Neural cell (in vitro differentiated cells): ENCODE data around the gene MGME1. TPM values are rescaled to one million over a fixed set of nuclear protein-coding genes. Genes with fewer than 3 reads are reported as not detected.
"Not testable (repeated sequence)": the region's sequence is repeated elsewhere in the genome, so short reads cannot be mapped to it uniquely, and the experiment has no call there.

ENCODE experiments used
- H2AFZ ChIP-seq: fragments of 200-600, 300-800 bp; sonication (generic), shearing (Covaris generic); 2 replicates; pipeline ENCODE4 v1.6.0; 2014; ENCODE audit warnings: low read depth, mild to moderate bottlenecking, antibody characterized with exemption, low read length, moderate library complexity
- H3F3A ChIP-seq: fragments of 200-600 bp; shearing (Covaris generic); 2 replicates; pipeline ENCODE4 v1.6.1; 2016; ENCODE audit warnings: mild to moderate bottlenecking, moderate library complexity, mixed read lengths, antibody characterized with exemption, low read length; ENCODE audit not compliant: insufficient read depth, poor library complexity, severe bottlenecking
- H3K27ac ChIP-seq: fragments of 200-600, 300-800 bp; sonication (generic), shearing (Covaris generic); 2 replicates; pipeline ENCODE4 v1.5.1; 2014; ENCODE audit warnings: mild to moderate bottlenecking, low read length, moderate library complexity
- H3K27me3 ChIP-seq: fragments of 300-800, 200-600 bp; sonication (generic), shearing (Covaris generic); 2 replicates; pipeline ENCODE4 v1.6.0; 2014; ENCODE audit warnings: mild to moderate bottlenecking, low read depth, low read length, moderate library complexity; ENCODE audit not compliant: insufficient read depth
- H3K36me3 ChIP-seq: fragments of 300-800, 200-600 bp; sonication (generic), shearing (Covaris generic); 2 replicates; pipeline ENCODE4 v1.5.1; 2014; ENCODE audit warnings: mild to moderate bottlenecking, antibody characterized with exemption, low read length, moderate library complexity; ENCODE audit not compliant: insufficient read depth
- H3K4me2 ChIP-seq: fragments of 300-800, 200-600 bp; sonication (generic), shearing (Covaris generic); 2 replicates; pipeline ENCODE4 v1.6.0; 2014; ENCODE audit warnings: mild to moderate bottlenecking, low read length
- H3K4me3 ChIP-seq: fragments of 300-800, 200-600 bp; sonication (generic), shearing (Covaris generic); 2 replicates; pipeline ENCODE4 v1.5.1; 2014; ENCODE audit warnings: mild to moderate bottlenecking, low read length, moderate library complexity
- H3K79me2 ChIP-seq: fragments of 200-600 bp; shearing (Covaris generic); replicated peaks from 2 replicates; pipeline ENCODE4 v1.6.0; 2014; ENCODE audit warnings: mild to moderate bottlenecking, low read length, moderate library complexity; ENCODE audit not compliant: insufficient read depth
- H3K9ac ChIP-seq: fragments of 300-800, 200-600 bp; sonication (generic), shearing (Covaris generic); 2 replicates; pipeline ENCODE4 v1.6.1; 2016; ENCODE audit warnings: mild to moderate bottlenecking, low read length, mixed read lengths
- H3K9me2 ChIP-seq: fragments of 200-600 bp; shearing (Covaris generic); 2 replicates; pipeline ENCODE4 v1.6.1; 2016; ENCODE audit warnings: mild to moderate bottlenecking, low read length, mixed read lengths; ENCODE audit not compliant: insufficient read depth
- H3K9me3 ChIP-seq: fragments of 200-600, 300-800 bp; sonication (generic), shearing (Covaris generic); 2 replicates; pipeline ENCODE4 v1.6.1; 2016; ENCODE audit warnings: mild to moderate bottlenecking, mixed run types, low read length, moderate library complexity, mixed read lengths
- H4K20me1 ChIP-seq: fragments of 200-600 bp; shearing (Covaris generic); 2 replicates; pipeline ENCODE4 v1.6.1; 2016; ENCODE audit warnings: mild to moderate bottlenecking, mixed run types; ENCODE audit not compliant: insufficient read depth
- CTCF ChIP-seq: fragments of 450-650 bp; IDR thresholded peaks from 2 replicates; pipeline ENCODE4 v1.5.1; 2014; ENCODE audit warnings: antibody characterized with exemption, mild to moderate bottlenecking, moderate library complexity; ENCODE audit not compliant: poor library complexity, severe bottlenecking
- EP300 ChIP-seq: fragments of 450-650 bp; conservative IDR thresholded peaks from 2 replicates; pipeline ENCODE4 v1.6.1; 2014; ENCODE audit warnings: antibody characterized with exemption, mild to moderate bottlenecking, moderate library complexity; ENCODE audit not compliant: poor library complexity, severe bottlenecking
- EZH2 ChIP-seq: fragments of 200-600, 300-800 bp; shearing (Covaris generic), sonication (generic); IDR thresholded peaks from 2 replicates; pipeline ENCODE4 v1.6.1; 2014; ENCODE audit warnings: antibody characterized with exemption, low read length, borderline replicate concordance, mild to moderate bottlenecking; ENCODE audit not compliant: insufficient read depth, poor library complexity, severe bottlenecking
- MXI1 ChIP-seq: fragments of 450-650 bp; conservative IDR thresholded peaks from 2 replicates; pipeline ENCODE4 v1.6.1; 2014; ENCODE audit warnings: antibody characterized with exemption, mild to moderate bottlenecking; ENCODE audit not compliant: poor library complexity, severe bottlenecking
- POLR2AphosphoS5 ChIP-seq: IDR thresholded peaks from 2 replicates; pipeline ENCODE4 v1.6.1; 2012
- RAD21 ChIP-seq: fragments of 450-650 bp; conservative IDR thresholded peaks from 2 replicates; pipeline ENCODE4 v1.6.1; 2014; ENCODE audit warnings: antibody characterized with exemption, mild to moderate bottlenecking, moderate library complexity
- SMC3 ChIP-seq: fragments of 450-650 bp; conservative IDR thresholded peaks from 2 replicates; pipeline ENCODE4 v1.6.1; 2014; ENCODE audit warnings: antibody characterized with exemption, mild to moderate bottlenecking, moderate library complexity; ENCODE audit not compliant: poor library complexity
- TAF1 ChIP-seq: IDR thresholded peaks from 2 replicates; pipeline ENCODE4 v1.6.1; 2012; ENCODE audit warnings: low read depth
- polyA plus RNA-seq: library from polyadenylated mRNA; depleted of rRNA; stranded (reverse); fragments of >200 nt; gene quantifications from 2 replicates; pipeline ENCODE4 v1.2.3, GENCODE V29; 2014
- TF ChIP-seq, protein P1 (sequence below): IDR thresholded peaks from 2 replicates; pipeline ENCODE4 v1.6.1; 2012; ENCODE audit warnings: borderline replicate concordance

Gene MGME1
- polyA plus RNA-seq, 1 donor from 2014 or later, result 7.0 TPM

DNA sequence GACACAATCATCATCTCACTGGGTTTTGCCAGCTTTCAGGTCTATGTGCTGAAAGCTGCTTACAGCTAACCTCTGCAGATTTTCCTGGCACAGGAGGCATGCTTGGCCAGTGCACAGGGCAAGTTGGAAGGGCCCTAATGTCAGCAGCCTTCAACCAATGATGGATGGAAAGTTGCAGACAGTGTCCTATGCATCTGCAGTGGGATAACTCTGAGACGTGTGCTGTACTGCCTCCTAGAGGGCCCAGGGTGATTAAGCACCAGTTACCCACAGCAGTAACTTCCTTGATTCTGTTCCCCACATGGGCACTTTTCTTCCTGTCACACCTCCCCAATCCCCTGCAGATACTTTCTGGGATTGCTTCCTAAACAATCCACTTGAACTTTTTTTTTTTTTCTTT lies 50.2 kb downstream of the MGME1 start:
- Histone ChIP-seq H3K36me3 (no peaks in the 10 kb centered on the region), H3K27ac (no peak overlapping the region)

GRCh38 chr20:18020931-18021330 lies 52.1 kb downstream of the MGME1 start:
- no peaks in the 10 kb centered on the region for H3K36me3 ChIP-seq
- H3K9me3 ChIP-seq, result no peaks in the 10 kb centered on the region

More for the DNA sequence above, 50.2 kb downstream of the MGME1 start:
- H3K4me3 ChIP-seq, result no peak overlapping the region
- H3K9me3 ChIP-seq, result no peaks in the 10 kb centered on the region
- H3F3A ChIP-seq, result no peaks in the 10 kb centered on the region
- TF ChIP-seq CTCF, result no peak
- TF ChIP-seq MXI1, result no peak
- H3K9ac ChIP-seq, result no peak overlapping the region
- H3K4me2 ChIP-seq, result no peak overlapping the region
- H2AFZ ChIP-seq, result no peak overlapping the region
- no peaks in the 10 kb centered on the region for H3K27me3 ChIP-seq
- H4K20me1 ChIP-seq, result no peaks in the 10 kb centered on the region
- H3K79me2 ChIP-seq, result no peaks in the 10 kb centered on the region
- no peaks in the 10 kb centered on the region for H3K9me2 ChIP-seq

DNA sequence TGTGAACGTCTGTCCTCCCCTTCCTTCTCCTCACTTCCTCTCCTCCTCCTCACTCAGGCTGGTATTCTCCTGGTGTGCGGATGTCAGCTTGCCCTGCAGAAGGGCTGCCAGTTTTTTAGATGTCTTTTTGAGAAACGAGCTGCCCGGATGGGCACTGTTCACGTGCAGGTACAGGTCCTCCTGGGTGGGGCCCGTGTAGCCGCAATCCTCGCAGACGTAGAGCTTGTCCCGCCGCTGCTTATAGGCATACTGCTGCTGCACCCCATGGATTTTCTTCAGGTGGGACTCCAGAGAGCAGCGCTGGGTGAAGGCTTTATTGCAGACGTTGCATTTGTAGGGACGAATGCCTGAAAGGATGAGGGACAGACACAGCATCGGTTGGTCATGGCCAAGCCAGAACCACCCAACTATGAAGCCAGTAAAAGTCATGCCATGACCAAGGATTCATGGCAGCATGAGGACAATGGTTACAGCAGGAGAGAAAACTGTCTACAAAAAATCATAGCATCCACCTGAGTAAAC lies 55.8 kb downstream of the MGME1 start:
- no peak overlapping the region for H3K27ac ChIP-seq
- no peaks in the 10 kb centered on the region for H3F3A ChIP-seq
- no peaks in the 10 kb centered on the region for H3K9me3 ChIP-seq
- no peaks in the 10 kb centered on the region for H3K9me2 ChIP-seq
- H2AFZ ChIP-seq, result no peak overlapping the region
- no peaks in the 10 kb centered on the region for H3K36me3 ChIP-seq
- no peaks in the 10 kb centered on the region for H4K20me1 ChIP-seq
- H3K79me2 ChIP-seq, result no peaks in the 10 kb centered on the region
- no peak overlapping the region for H3K4me3 ChIP-seq
- no peak overlapping the region for H3K9ac ChIP-seq
- H3K27me3 ChIP-seq, result no peaks in the 10 kb centered on the region
- TF ChIP-seq EP300 (no peak), RAD21 (no peak), TAF1 (no peak), MXI1 (no peak), CTCF (no peak), SMC3 (no peak), EZH2 (no peak), POLR2AphosphoS5 (no peak)
- TF ChIP-seq, protein P1, sequence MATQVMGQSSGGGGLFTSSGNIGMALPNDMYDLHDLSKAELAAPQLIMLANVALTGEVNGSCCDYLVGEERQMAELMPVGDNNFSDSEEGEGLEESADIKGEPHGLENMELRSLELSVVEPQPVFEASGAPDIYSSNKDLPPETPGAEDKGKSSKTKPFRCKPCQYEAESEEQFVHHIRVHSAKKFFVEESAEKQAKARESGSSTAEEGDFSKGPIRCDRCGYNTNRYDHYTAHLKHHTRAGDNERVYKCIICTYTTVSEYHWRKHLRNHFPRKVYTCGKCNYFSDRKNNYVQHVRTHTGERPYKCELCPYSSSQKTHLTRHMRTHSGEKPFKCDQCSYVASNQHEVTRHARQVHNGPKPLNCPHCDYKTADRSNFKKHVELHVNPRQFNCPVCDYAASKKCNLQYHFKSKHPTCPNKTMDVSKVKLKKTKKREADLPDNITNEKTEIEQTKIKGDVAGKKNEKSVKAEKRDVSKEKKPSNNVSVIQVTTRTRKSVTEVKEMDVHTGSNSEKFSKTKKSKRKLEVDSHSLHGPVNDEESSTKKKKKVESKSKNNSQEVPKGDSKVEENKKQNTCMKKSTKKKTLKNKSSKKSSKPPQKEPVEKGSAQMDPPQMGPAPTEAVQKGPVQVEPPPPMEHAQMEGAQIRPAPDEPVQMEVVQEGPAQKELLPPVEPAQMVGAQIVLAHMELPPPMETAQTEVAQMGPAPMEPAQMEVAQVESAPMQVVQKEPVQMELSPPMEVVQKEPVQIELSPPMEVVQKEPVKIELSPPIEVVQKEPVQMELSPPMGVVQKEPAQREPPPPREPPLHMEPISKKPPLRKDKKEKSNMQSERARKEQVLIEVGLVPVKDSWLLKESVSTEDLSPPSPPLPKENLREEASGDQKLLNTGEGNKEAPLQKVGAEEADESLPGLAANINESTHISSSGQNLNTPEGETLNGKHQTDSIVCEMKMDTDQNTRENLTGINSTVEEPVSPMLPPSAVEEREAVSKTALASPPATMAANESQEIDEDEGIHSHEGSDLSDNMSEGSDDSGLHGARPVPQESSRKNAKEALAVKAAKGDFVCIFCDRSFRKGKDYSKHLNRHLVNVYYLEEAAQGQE, result no peak
- H3K4me2 ChIP-seq, result no peak overlapping the region

More at GRCh38 chr20:18020931-18021330, 52.1 kb downstream of the MGME1 start:
- Histone ChIP-seq H3K27ac (no peak overlapping the region), H3K79me2 (no peaks in the 10 kb centered on the region), H3K9me2 (no peaks in the 10 kb centered on the region), H2AFZ (no peak overlapping the region), H3K4me3 (no peak overlapping the region), H4K20me1 (no peaks in the 10 kb centered on the region), H3K27me3 (no peaks in the 10 kb centered on the region), H3K9ac (no peak overlapping the region), H3F3A (no peaks in the 10 kb centered on the region), H3K4me2 (no peak overlapping the region)
- TF ChIP-seq SMC3 (no peak), MXI1 (no peak)

GRCh38 chr20:18027011-18027410 lies 58.2 kb downstream of the MGME1 start:
- H3K79me2 ChIP-seq, H3K9me3 ChIP-seq, H3F3A ChIP-seq, H4K20me1 ChIP-seq, H3K36me3 ChIP-seq, H3K9me2 ChIP-seq, H3K4me2 ChIP-seq, H3K4me3 ChIP-seq, H3K9ac ChIP-seq, H3K27me3 ChIP-seq, H3K27ac ChIP-seq, H2AFZ ChIP-seq: not testable (repeated sequence)
